Left lobe of liver (tissue), 2 donors: ENCODE data around the gene SORL1. TPM values are rescaled to one million over a fixed set of nuclear protein-coding genes. Genes with fewer than 3 reads are reported as not detected.

ENCODE experiments used
- ATAC-seq: fragments of 200-7000 bp; cut with Tn5 transposase; one replicate; pipeline ENCODE4 v1.9.1; 2020; ENCODE audit warnings: mild to moderate bottlenecking, moderate library complexity
- DNase-seq: peaks from one replicate; pipeline ENCODE4 v3.0.0-alpha.2; 2020; ENCODE audit warnings: low spot score
- total RNA-seq: library from RNA; stranded (reverse); gene quantifications from one replicate; pipeline ENCODE4 v1.2.1, GENCODE V29; 2021
- donor health status: DM: no; HTN: no; CAD: no; lungs with moderate emphysema.
- donor health status: DM: no; HTN: yes; CAD: no.

The SORL1 gene
- total RNA-seq, 1 donor from 2014 or later, result 133 TPM

- DNase-seq, result no peak
- ATAC-seq, result no peak
Observed at GRCh38 chr11:121578251-121578976, 126.3 kb downstream of the SORL1 start.

GRCh38 chr11:121580154-121580553 is 128.0 kb downstream of the SORL1 start:
- no peak for DNase-seq
- no peak for ATAC-seq

- ATAC-seq (no peak), DNase-seq (no peak)
Observed at GRCh38 chr11:121581607-121582006, 129.5 kb downstream of the SORL1 start.

- DNase-seq, result no peak
- peak; percentile 54 for ATAC-seq
Observed at GRCh38 chr11:121582296-121582695, 130.2 kb downstream of the SORL1 start.

- ATAC-seq (no peak), DNase-seq (no peak)
Observed at GRCh38 chr11:121583825-121584224, 131.7 kb downstream of the SORL1 start.

GRCh38 chr11:121586750-121587149 is 134.6 kb downstream of the SORL1 start:
- DNase-seq (no peak), ATAC-seq (peak; percentile 18)

- ATAC-seq (peak; percentile 73), DNase-seq (peak; percentile 84)
Observed at GRCh38 chr11:121587182-121587581, 135.1 kb downstream of the SORL1 start.

- no peak for ATAC-seq
- no peak for DNase-seq
Observed at GRCh38 chr11:121588747-121589146, 136.6 kb downstream of the SORL1 start.

GRCh38 chr11:121589946-121590537 is 137.9 kb downstream of the SORL1 start:
- DNase-seq (no peak), ATAC-seq (no peak)

GRCh38 chr11:121590772-121591404 is 138.8 kb downstream of the SORL1 start:
- DNase-seq (no peak), ATAC-seq (peak; percentile 5)

GRCh38 chr11:121591405-121592033 is 139.4 kb downstream of the SORL1 start:
- peak; percentile 74 for ATAC-seq
- peak; percentile 67 for DNase-seq

- ATAC-seq, result no peak
- no peak for DNase-seq
Observed at GRCh38 chr11:121592708-121593107, 140.6 kb downstream of the SORL1 start.

- DNase-seq (peak; percentile 82), ATAC-seq (peak; percentile 74)
Observed at GRCh38 chr11:121595717-121596161, 143.6 kb downstream of the SORL1 start.

GRCh38 chr11:121596195-121597155 is 144.4 kb downstream of the SORL1 start:
- ATAC-seq (no peak), DNase-seq (no peak)

- no peak for DNase-seq
- peak; percentile 63 for ATAC-seq
Observed at GRCh38 chr11:121603316-121603715, 151.2 kb downstream of the SORL1 start.

GRCh38 chr11:121604152-121604551 is 152.0 kb downstream of the SORL1 start:
- ATAC-seq, result peak; percentile 37
- DNase-seq, result no peak

GRCh38 chr11:121606354-121606753 is 154.2 kb downstream of the SORL1 start:
- DNase-seq (no peak), ATAC-seq (no peak)

GRCh38 chr11:121607341-121607740 is 155.2 kb downstream of the SORL1 start:
- ATAC-seq, result no peak
- no peak for DNase-seq

GRCh38 chr11:121608545-121609098 is 156.5 kb downstream of the SORL1 start:
- DNase-seq (no peak), ATAC-seq (no peak)

GRCh38 chr11:121610706-121611105 is 158.6 kb downstream of the SORL1 start:
- ATAC-seq (no peak), DNase-seq (no peak)
